CD4-positive, CD25-positive, alpha-beta regulatory T cell (primary cell): Measurements from ENCODE around the gene SEC14L6. TPM values are rescaled to one million over a fixed set of nuclear protein-coding genes. Genes with fewer than 3 reads are reported as not detected.
A peak's percentile ranks its signal among the peaks of the same experiment; 100 is the strongest.
"Not testable (repeated sequence)": the region's sequence is repeated elsewhere in the genome, so short reads cannot be mapped to it uniquely, and the experiment has no call there.

Experiments used
- ATAC-seq, 2 donors: fragments of 150-1000 bp; cut with Tn5 transposase; one replicate each; pipeline ENCODE4 v1.10.0; 2021; ENCODE audit warnings: low read depth in 2 of 2, moderate number of reproducible peaks in 2 of 2, moderate library complexity in 1 of 2
- DNase-seq, 3 donors: peaks; one replicate each; pipeline versions ENCODE4 v3.0.0 to v3.0.0-alpha.2; 2012 to 2022; ENCODE audit warnings: mixed read lengths in 1 of 3
- H3K27ac ChIP-seq: one replicate; pipeline ENCODE4 v1.7.0; 2013; ENCODE audit warnings: mild to moderate bottlenecking, low read length; ENCODE audit not compliant: insufficient read depth, poor library complexity, severe bottlenecking
- H3K27me3 ChIP-seq: one replicate; pipeline ENCODE4 v1.7.0; 2013; ENCODE audit warnings: low read length; ENCODE audit not compliant: control insufficient read depth, insufficient read depth
- H3K36me3 ChIP-seq: one replicate; pipeline ENCODE4 v1.7.0; 2013; ENCODE audit warnings: mild to moderate bottlenecking, low read length, moderate library complexity; ENCODE audit not compliant: control insufficient read depth, insufficient read depth
- H3K4me1 ChIP-seq: 2 replicates; pipeline ENCODE4 v1.7.0; 2013; ENCODE audit warnings: mild to moderate bottlenecking, low read length; ENCODE audit not compliant: insufficient read depth, control insufficient read depth, poor library complexity, severe bottlenecking
- H3K4me3 ChIP-seq: one replicate; pipeline ENCODE4 v1.7.0; 2013; ENCODE audit warnings: low read depth, mild to moderate bottlenecking, low read length, moderate library complexity
- H3K9me3 ChIP-seq, 2 experiments: 1 replicate in 1 of 2; 2 replicates in 1 of 2; pipeline ENCODE4 v1.7.0; 2013; ENCODE audit warnings: low read length in 2 of 2, mild to moderate bottlenecking in 1 of 2, moderate library complexity in 1 of 2; ENCODE audit not compliant: control insufficient read depth in 2 of 2
- H3K27ac Mint-ChIP-seq, 3 donors: one replicate each; pipeline ENCODE4 v1.8.0; 2020 to 2022; ENCODE audit warnings: mild to moderate bottlenecking in 3 of 3, mixed read lengths in 3 of 3, moderate library complexity in 2 of 3
- H3K27me3 Mint-ChIP-seq: one replicate; pipeline ENCODE4 v1.8.0; 2022; ENCODE audit warnings: mild to moderate bottlenecking, mixed read lengths
- H3K36me3 Mint-ChIP-seq: one replicate; pipeline ENCODE4 v1.8.0; 2020; ENCODE audit warnings: mixed read lengths
- H3K4me1 Mint-ChIP-seq, 4 donors: one replicate each; pipeline ENCODE4 v1.8.0; 2020 to 2022; ENCODE audit warnings: mixed read lengths in 4 of 4, mild to moderate bottlenecking in 1 of 4
- H3K4me3 Mint-ChIP-seq, 4 donors: one replicate each; pipeline ENCODE4 v1.8.0; 2020 to 2022; ENCODE audit warnings: mild to moderate bottlenecking in 4 of 4, mixed read lengths in 4 of 4, moderate library complexity in 3 of 4
- H3K9me3 Mint-ChIP-seq, 7 donors: one replicate each; pipeline ENCODE4 v1.8.0; 2020 to 2022; ENCODE audit warnings: mixed read lengths in 7 of 7, mild to moderate bottlenecking in 3 of 7, moderate library complexity in 2 of 7
- polyA plus RNA-seq, 4 donors: library from polyadenylated mRNA; unstranded; fragments of 300-500 nt; fragmentation: Illumina TruSeq; gene quantifications; one replicate each; pipeline ENCODE4 v1.2.3, GENCODE V29; 2021
- total RNA-seq: library from RNA; stranded (reverse); gene quantifications from one replicate; pipeline ENCODE4 v1.2.3, GENCODE V29; 2022

SEC14L6 gene
- not detected for total RNA-seq
- under 1 TPM in 1 of 4 donors, not detected in 3; 0.09 TPM for polyA plus RNA-seq

- no peaks in the 10 kb centered on the region for H3K9me3 ChIP-seq
- H3K27ac Mint-ChIP-seq: peak within 1 kb of the TSS in 1 of 3 donors; percentile 47
- ATAC-seq (no peak), DNase-seq (no peak)
- H3K4me3 Mint-ChIP-seq: no peak within 1 kb of the TSS
- peaks cover 27% of the 10 kb centered on the region for H3K27me3 Mint-ChIP-seq
- no peak within 1 kb of the TSS for H3K4me3 ChIP-seq
- H3K36me3 ChIP-seq: no peaks in the 10 kb centered on the region
- H3K4me1 Mint-ChIP-seq: peaks cover 0 to 6% (median 3%) of the 10 kb centered on the region in 4 donors
- H3K27me3 ChIP-seq: peaks cover 7% of the 10 kb centered on the region
- no peak within 1 kb of the TSS for H3K27ac ChIP-seq
- H3K36me3 Mint-ChIP-seq: no peaks in the 10 kb centered on the region
- H3K4me1 ChIP-seq: peaks cover 4% of the 10 kb centered on the region
- H3K9me3 Mint-ChIP-seq: no peaks in the 10 kb centered on the region
These were observed at the start of gene SEC14L6 for GRCh38 chr22:30546616-30547015. Gene SEC14L6, minus strand, starts transcription at chr22:30546741. Its CDS starts 59 bp downstream, at chr22:30546682.

GRCh38 chr22:30596199-30596598, 49.7 kb upstream of the SEC14L6 start:
- no peaks in the 10 kb centered on the region for H3K9me3 ChIP-seq
- DNase-seq (no peak), ATAC-seq (no peak)
- H3K27ac Mint-ChIP-seq: no peak overlapping the region
- H3K9me3 Mint-ChIP-seq: peaks cover 0 to 2% (median 0%) of the 10 kb centered on the region in 7 donors
- no peaks in the 10 kb centered on the region for H3K4me1 Mint-ChIP-seq
- no peak overlapping the region for H3K4me3 Mint-ChIP-seq
- no peaks in the 10 kb centered on the region for H3K36me3 Mint-ChIP-seq
- no peaks in the 10 kb centered on the region for H3K36me3 ChIP-seq
- H3K27me3 Mint-ChIP-seq: peaks cover 21% of the 10 kb centered on the region
- H3K27me3 ChIP-seq: no peaks in the 10 kb centered on the region
- H3K4me3 ChIP-seq: no peak overlapping the region
- no peak overlapping the region for H3K27ac ChIP-seq
- H3K4me1 ChIP-seq: peaks cover 7% of the 10 kb centered on the region

GRCh38 chr22:30592360-30592713, 45.8 kb upstream of the SEC14L6 start:
- peaks cover 12% of the 10 kb centered on the region for H3K36me3 Mint-ChIP-seq
- H3K4me3 Mint-ChIP-seq, H3K27ac Mint-ChIP-seq, H3K27ac ChIP-seq, DNase-seq, H3K27me3 ChIP-seq, H3K9me3 Mint-ChIP-seq, ATAC-seq, H3K9me3 ChIP-seq: not testable (repeated sequence)
- Histone ChIP-seq H3K4me3 (peak overlapping the region; percentile 55), H3K4me1 (peaks cover 21% of the 10 kb centered on the region), H3K36me3 (peaks cover 22% of the 10 kb centered on the region)
- peaks cover 0 to 15% (median 0%) of the 10 kb centered on the region in 4 donors for H3K4me1 Mint-ChIP-seq
- peaks cover 17% of the 10 kb centered on the region for H3K27me3 Mint-ChIP-seq

GRCh38 chr22:30591588-30592359, 45.2 kb upstream of the SEC14L6 start, which contains the start of gene PES1:
Gene PES1, minus strand, starts transcription at chr22:30591910. Its CDS starts 77 bp downstream, at chr22:30591833.
- peak; percentile 93 to 99 (median 98) for DNase-seq
- no peak within 1 kb of the TSS for H3K4me3 Mint-ChIP-seq
- ATAC-seq: peak; percentile 99
- no peaks in the 10 kb centered on the region for H3K9me3 Mint-ChIP-seq
- H3K4me3 ChIP-seq: peak within 1 kb of the TSS; percentile 97
- peak within 1 kb of the TSS; percentile 91 for H3K27ac ChIP-seq
- peaks cover 28% of the 10 kb centered on the region for H3K36me3 ChIP-seq
- peaks cover 17% of the 10 kb centered on the region for H3K27me3 Mint-ChIP-seq
- no peak within 1 kb of the TSS for H3K27ac Mint-ChIP-seq
- H3K27me3 ChIP-seq: no peaks in the 10 kb centered on the region
- peaks cover 21% of the 10 kb centered on the region for H3K4me1 ChIP-seq
- peaks cover 0 to 15% (median 0%) of the 10 kb centered on the region in 4 donors for H3K4me1 Mint-ChIP-seq
- H3K9me3 ChIP-seq: no peaks in the 10 kb centered on the region
- H3K36me3 Mint-ChIP-seq: peaks cover 16% of the 10 kb centered on the region

GRCh38 chr22:30591191-30591587, 44.6 kb upstream of the SEC14L6 start:
- Histone ChIP-seq H3K27me3 (no peaks in the 10 kb centered on the region), H3K4me1 (peaks cover 21% of the 10 kb centered on the region), H3K4me3 (peak overlapping the region; percentile 97), H3K9me3 (no peaks in the 10 kb centered on the region), H3K36me3 (peaks cover 34% of the 10 kb centered on the region), H3K27ac (peak overlapping the region; percentile 91)
- Mint-ChIP-seq H3K36me3 (peaks cover 21% of the 10 kb centered on the region), H3K9me3 (no peaks in the 10 kb centered on the region), H3K27me3 (peaks cover 17% of the 10 kb centered on the region), H3K4me3 (no peak overlapping the region), H3K4me1 (peaks cover 0 to 15% (median 0%) of the 10 kb centered on the region in 4 donors), H3K27ac (no peak overlapping the region)
- no peak for ATAC-seq
- peak in 1 of 3 donors; percentile 21 for DNase-seq

- Mint-ChIP-seq H3K27ac (no peak overlapping the region), H3K36me3 (peaks cover 35% of the 10 kb centered on the region), H3K9me3 (peaks cover 0 to 2% (median 0%) of the 10 kb centered on the region in 7 donors), H3K4me3 (peak overlapping the region in 1 of 4 donors; percentile 64), H3K27me3 (no peaks in the 10 kb centered on the region), H3K4me1 (peaks cover 0 to 15% (median 0%) of the 10 kb centered on the region in 4 donors)
- ATAC-seq (no peak), DNase-seq (no peak)
- Histone ChIP-seq H3K27ac (no peak overlapping the region), H3K9me3 (no peaks in the 10 kb centered on the region), H3K27me3 (no peaks in the 10 kb centered on the region), H3K36me3 (peaks cover 78% of the 10 kb centered on the region), H3K4me1 (peaks cover 16% of the 10 kb centered on the region), H3K4me3 (no peak overlapping the region)
These were observed 39.9 kb upstream of the SEC14L6 start for GRCh38 chr22:30586414-30586813.

GRCh38 chr22:30584441-30584840, 37.9 kb upstream of the SEC14L6 start:
- Mint-ChIP-seq H3K4me3 (no peak overlapping the region), H3K27ac (no peak overlapping the region), H3K27me3 (no peaks in the 10 kb centered on the region), H3K4me1 (peaks cover 0 to 2% (median under 1%) of the 10 kb centered on the region in 4 donors), H3K36me3 (peaks cover 44% of the 10 kb centered on the region), H3K9me3 (peaks cover 0 to 3% (median 0%) of the 10 kb centered on the region in 7 donors)
- Histone ChIP-seq H3K4me3 (no peak overlapping the region), H3K9me3 (peaks cover 0 to 7% of the 10 kb centered on the region in 2 experiments), H3K27me3 (no peaks in the 10 kb centered on the region), H3K36me3 (peaks cover 96% of the 10 kb centered on the region), H3K27ac (no peak overlapping the region), H3K4me1 (no peaks in the 10 kb centered on the region)
- DNase-seq: no peak
- no peak for ATAC-seq
